Cerebellar nuclear complex (tissue), 1 donor: ENCODE measurements around the gene MITF.

Experiments used
- DNase-seq, 2 experiments: peaks; one replicate each; lab custom pipeline; 2025; lab: John Stamatoyannopoulos, UW

MITF gene

GRCh38 chr3:69725994-69726571 is 13.2 kb upstream of the MITF start:
- no peak for DNase-seq

GRCh38 chr3:69729147-69729919 is 9.9 kb upstream of the MITF start:
- no peak for DNase-seq

DNA sequence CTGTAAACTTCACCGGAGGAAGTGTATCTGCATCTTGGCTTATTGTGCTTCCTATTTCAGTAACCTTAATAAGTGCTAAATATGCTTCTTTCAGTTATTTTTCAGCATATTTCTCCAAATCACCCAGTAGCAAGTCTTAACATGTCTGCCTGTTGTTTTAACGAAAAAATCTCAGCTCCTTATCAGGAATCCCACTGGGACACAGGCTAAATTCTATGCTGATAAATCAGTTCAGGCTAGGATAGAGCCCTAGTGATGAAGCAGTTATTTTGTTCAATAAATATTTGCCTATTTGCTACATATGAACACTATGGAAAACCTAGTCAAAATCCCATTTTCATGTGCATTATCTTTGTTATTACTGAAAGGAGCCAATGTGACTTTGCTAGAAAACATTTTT is 8.2 kb upstream of the MITF start:
- DNase-seq = no peak

DNA sequence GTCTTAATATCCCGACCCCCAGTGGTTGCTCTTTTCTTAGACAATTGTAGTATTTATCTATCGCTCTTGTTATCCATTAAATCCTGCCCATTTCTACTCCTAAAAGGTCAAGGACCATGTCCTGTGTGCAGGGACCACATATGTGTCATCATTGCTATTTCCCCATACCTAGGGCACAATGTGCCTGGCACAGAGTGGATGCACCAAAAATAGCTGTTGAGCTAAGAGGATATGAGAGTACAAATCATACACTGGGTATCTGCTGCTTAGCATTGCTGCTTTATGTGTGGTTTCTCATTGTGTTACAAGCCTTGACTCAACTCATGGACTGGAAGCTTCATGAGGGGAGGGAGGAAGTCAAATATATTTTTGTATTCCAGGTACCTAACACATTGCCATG is 3.4 kb upstream of the MITF start:
- no peak for DNase-seq

- no peak for DNase-seq
Observed at GRCh38 chr3:69737392-69737791, 1.9 kb upstream of the MITF start.

DNA sequence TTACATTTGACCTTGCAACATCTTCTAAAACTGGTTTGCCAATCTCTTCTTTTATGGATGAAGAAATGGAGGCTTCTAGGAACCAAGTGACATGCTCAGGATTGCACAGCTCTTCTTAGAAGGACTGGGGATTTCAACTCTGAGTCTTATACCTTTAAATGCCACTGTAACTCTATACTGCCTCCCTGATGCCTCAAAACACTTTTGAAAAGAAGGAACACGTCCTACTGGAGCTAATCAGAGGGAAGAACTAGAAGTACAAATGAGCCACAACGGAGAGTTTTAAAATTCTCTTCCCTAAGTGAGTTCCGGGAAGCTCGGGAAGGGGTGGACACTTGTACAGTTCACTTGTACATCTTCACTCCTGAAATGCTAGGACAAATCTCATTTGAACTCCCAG is 949 bp upstream of the MITF start:
- DNase-seq = no peak

- no peak for DNase-seq
Observed at GRCh38 chr3:69738859-69739203, 433 bp upstream of the MITF start.

- no peak for DNase-seq
Observed at GRCh38 chr3:69740103-69741021, 1.1 kb downstream of the MITF start.

- DNase-seq = no peak
Observed at GRCh38 chr3:69741032-69741767, 1.9 kb downstream of the MITF start.

- DNase-seq = no peak
Observed at GRCh38 chr3:69742391-69742790, 3.1 kb downstream of the MITF start.

GRCh38 chr3:69743975-69744906 is 5.0 kb downstream of the MITF start:
- DNase-seq = no peak

DNA sequence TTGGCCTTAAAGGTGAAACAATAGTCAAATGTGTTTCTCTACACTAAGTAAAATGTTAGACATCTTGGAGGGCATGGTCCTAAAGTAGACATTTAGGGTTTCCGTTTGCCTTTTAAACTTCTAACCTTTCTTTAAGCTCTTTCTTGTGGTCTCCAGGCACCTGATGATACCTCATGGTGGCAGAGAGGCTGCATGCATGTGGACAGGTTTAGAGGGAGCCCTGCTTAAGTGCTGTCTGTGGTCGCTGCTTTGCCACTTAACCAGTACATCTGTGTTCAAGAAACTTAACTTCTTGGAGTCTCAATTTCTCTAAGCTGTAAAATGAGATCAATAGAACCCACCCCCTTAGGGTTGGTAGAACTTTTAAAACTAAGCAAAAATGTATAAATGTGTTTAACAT is 6.2 kb downstream of the MITF start:
- no peak for DNase-seq

GRCh38 chr3:69746119-69746518 is 6.9 kb downstream of the MITF start:
- DNase-seq = no peak

GRCh38 chr3:69747511-69748258 is 8.4 kb downstream of the MITF start:
- DNase-seq = no peak

DNA sequence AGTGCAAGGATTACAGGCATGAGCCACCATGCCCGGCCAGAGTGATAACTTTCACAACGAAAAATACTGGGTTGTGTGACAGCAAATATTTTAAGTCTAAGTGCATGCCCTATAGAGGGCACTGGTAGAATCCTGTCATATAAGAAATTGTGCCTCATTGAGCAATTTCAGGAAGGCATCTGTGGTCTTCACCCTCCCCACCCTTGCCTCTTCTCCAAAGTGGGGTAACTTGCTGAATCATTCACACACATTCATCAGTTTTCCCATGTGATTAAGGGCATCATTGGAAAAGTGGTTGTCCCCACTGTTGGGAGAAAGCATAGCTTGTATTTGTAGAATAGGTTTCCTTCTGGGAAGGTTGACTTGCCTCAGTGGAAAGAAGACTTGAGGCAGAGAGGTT is 9.2 kb downstream of the MITF start:
- DNase-seq = no peak

DNA sequence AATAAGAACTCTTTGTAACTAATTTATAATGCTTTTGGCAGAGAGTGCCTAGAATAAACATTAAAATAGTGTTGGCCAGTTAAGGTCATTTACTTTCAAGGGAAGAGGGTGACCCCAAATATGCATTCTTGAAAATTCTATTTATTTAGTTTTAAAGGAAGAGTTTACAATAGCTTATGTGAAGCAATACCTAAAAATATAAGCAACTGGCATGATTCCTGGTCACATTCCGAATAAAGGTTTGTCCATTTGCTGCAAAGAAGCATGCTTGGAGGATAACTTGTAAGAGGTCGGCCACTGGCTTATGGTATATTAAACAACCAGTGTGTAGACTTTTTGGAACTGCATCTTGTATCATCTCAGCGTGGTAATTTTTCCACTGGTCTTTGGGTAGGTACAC is 10.2 kb downstream of the MITF start:
- DNase-seq = no peak

DNA sequence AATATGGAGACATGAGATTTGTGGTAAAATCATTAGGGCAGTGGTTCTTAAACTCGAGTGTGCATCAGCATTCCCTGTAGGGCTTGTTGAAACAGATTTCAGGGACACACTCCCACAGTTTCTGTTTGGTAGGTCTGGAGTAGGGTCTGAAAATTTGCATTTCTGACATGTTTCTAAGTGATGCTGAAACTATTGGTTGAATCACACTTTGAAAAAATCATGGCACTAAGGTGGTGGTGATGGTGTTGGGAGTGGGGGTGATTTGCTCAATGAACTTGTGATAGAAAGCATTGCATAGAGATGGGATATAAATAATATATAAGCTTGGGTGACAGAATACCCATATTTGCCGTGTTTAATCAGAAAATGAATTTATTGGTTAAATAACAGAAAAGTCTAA is 11.3 kb downstream of the MITF start:
- no peak for DNase-seq

- no peak for DNase-seq
Observed at GRCh38 chr3:69751074-69751476, 11.8 kb downstream of the MITF start.

DNA sequence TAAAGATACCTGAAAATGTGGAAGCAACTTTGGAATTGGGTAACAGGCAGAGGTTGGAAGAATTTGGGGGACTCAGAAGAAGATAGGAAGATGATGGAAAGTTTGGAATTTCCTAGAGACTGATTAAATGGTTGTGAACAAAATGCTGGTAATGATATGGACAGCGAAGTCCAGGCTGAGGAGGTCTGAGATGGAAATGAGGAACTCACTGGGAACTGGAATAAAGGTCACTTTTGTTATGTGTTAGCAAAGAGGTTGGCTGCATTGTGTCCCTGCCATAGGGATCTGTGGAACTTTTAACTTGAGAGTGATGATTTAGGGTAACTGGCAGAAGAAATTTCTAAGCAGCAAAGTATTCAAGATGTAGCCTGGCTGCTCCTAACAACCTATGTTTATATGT is 13.0 kb downstream of the MITF start:
- DNase-seq = no peak

GRCh38 chr3:69753179-69753775 is 14.0 kb downstream of the MITF start:
- DNase-seq = no peak
